Lung (tissue), 12 donors: ENCODE data around the gene SYNGR2. TPM values are rescaled to one million over a fixed set of nuclear protein-coding genes. Genes with fewer than 3 reads are reported as not detected.
"Not testable (repeated sequence)": the region's sequence is repeated elsewhere in the genome, so short reads cannot be mapped to it uniquely, and the experiment has no call there.

ENCODE experiments used
- ATAC-seq: fragments of 200-7000 bp; cut with Tn5 transposase; one replicate; pipeline ENCODE4 v1.9.1; 2020; ENCODE audit warnings: moderate number of reproducible peaks; ENCODE audit not compliant: insufficient read depth, low FRiP score
- DNase-seq, 3 donors: peaks; one replicate each; pipeline ENCODE4 v3.0.0-alpha.2; 2013 to 2017
- H3K27ac ChIP-seq, 2 donors: one replicate each; pipeline ENCODE4 v1.5.1; 2013; ENCODE audit warnings: mild to moderate bottlenecking in 2 of 2, moderate library complexity in 2 of 2, control low read depth in 1 of 2, inconsistent platforms in 1 of 2, low read depth in 1 of 2, low read length in 1 of 2
- H3K27me3 ChIP-seq, 3 donors: one replicate each; pipeline ENCODE4 v1.5.1; 2013; ENCODE audit warnings: low read length in 2 of 3; ENCODE audit not compliant: control insufficient read depth in 3 of 3, insufficient read depth in 3 of 3
- H3K36me3 ChIP-seq, 4 donors: one replicate each; pipeline ENCODE4 v1.5.1; 2013; ENCODE audit warnings: low read length in 4 of 4, mild to moderate bottlenecking in 1 of 4, moderate library complexity in 1 of 4; ENCODE audit not compliant: control insufficient read depth in 4 of 4, insufficient read depth in 4 of 4
- H3K4me1 ChIP-seq, 5 donors: one replicate each; pipeline ENCODE4 v1.5.1; 2013; ENCODE audit warnings: low read length in 5 of 5, mild to moderate bottlenecking in 2 of 5, moderate library complexity in 1 of 5; ENCODE audit not compliant: control insufficient read depth in 5 of 5, insufficient read depth in 5 of 5
- H3K4me3 ChIP-seq: one replicate; pipeline ENCODE4 v1.5.1; 2013; ENCODE audit warnings: mild to moderate bottlenecking, control low read depth, moderate library complexity
- H3K9ac ChIP-seq, 2 donors: one replicate each; pipeline ENCODE4 v1.5.1; 2013; ENCODE audit warnings: low read length in 2 of 2, control low read depth in 1 of 2; ENCODE audit not compliant: insufficient read depth in 1 of 2
- H3K9me3 ChIP-seq, 4 donors: one replicate each; pipeline ENCODE4 v1.5.1; 2013; ENCODE audit warnings: low read length in 3 of 4, mild to moderate bottlenecking in 1 of 4, moderate library complexity in 1 of 4; ENCODE audit not compliant: control insufficient read depth in 4 of 4, insufficient read depth in 3 of 4
- CTCF ChIP-seq: IDR thresholded peaks from 2 replicates; pipeline ENCODE4 v1.5.1; 2012; ENCODE audit warnings: mild to moderate bottlenecking; ENCODE audit errors: control extremely low read depth, extremely low read depth
- WGBS, 2 donors: extraction: QIAGEN DNeasy Blood & Tissue Kit; methylation state at CpG; one replicate each; pipeline ENCODE4 v1.1.7; 2013; 5-methylcytosine and 5-hydroxymethylcytosine counted together
- polyA plus RNA-seq, 2 donors: library from polyadenylated mRNA; stranded (reverse); fragments of 200-250 nt; gene quantifications; one replicate each; pipeline ENCODE4 v1.2.1, GENCODE V29; 2013
- total RNA-seq, 2 donors: library from RNA; depleted of rRNA in 1 of 2; stranded (reverse); fragments of >200 nt in 1 of 2; gene quantifications; one replicate each; pipeline ENCODE4 v1.2.1, GENCODE V29; 2014 to 2021
- donor health status: control.
- donor health status: control.
- donor health status: Bipolar disorder and iron deficiency.
- donor health status: healthy.
- donor health status: DM: yes; HTN: yes; CAD: no.

SYNGR2 gene
- total and polyA plus RNA-seq, 4 donors = 111 to 212 (median 188) TPM

DNA sequence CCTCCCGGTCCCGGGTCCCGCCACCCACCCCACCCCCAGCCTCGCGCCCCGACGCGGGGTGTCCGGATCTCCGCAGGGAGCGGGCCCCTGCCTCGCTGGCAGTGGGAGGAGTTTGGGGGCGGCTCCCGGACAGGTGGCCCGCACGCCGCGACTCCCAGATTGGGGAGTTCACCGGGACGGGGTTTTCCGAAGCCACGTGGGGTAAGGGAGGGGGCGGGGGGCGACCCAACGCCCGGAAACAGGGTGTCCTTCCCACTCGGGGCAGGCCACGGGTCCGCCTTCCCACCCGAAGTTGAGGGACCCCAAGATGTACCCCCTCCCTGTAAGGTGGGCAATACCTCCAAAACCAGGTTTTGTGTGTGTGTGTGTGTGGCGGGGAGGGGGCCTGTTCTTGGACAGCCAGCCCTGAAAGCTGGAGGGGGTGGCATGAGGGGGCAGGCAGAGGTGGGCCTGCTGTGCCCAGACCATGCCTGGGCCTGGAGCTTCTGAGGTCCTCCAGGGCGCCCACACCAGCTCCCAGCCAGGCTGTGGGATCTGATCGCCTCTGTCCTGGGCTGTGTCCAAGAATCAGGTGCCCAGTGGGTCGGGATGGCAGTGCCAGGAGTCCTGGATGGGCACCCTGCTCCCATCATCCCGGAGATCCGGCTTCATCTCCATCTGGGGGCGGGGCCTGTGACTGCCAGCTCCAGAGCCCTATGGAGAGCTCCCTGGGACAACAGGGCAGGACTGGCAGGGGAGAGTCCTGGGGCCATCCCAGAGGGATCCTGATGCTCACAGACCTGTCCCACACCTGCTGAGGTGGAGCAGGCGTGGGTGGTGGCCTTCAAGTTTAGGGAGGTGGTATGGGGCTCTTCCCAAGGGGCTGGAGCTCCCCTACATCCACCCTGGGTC lies 767 bp downstream of the SYNGR2 start:
- peak overlapping the region; percentile 69 for H3K4me3 ChIP-seq
- WGBS, 2 donors = 7 to 15% methylated on average over 28 to 38 of the region's 38 CpGs
- H3K36me3 ChIP-seq = peaks cover 0 to 12% (median 0%) of the 10 kb centered on the region in 4 donors
- no peaks in the 10 kb centered on the region for H3K27me3 ChIP-seq
- no peaks in the 10 kb centered on the region for H3K9me3 ChIP-seq
- peaks cover 0 to 33% (median 10%) of the 10 kb centered on the region in 5 donors for H3K4me1 ChIP-seq
- no peak for TF ChIP-seq CTCF
- DNase-seq (peak in 1 of 3 donors; percentile 19), ATAC-seq (no peak)
- H3K27ac ChIP-seq = peak overlapping the region; percentile 91 to 94
- no peak overlapping the region for H3K9ac ChIP-seq

DNA sequence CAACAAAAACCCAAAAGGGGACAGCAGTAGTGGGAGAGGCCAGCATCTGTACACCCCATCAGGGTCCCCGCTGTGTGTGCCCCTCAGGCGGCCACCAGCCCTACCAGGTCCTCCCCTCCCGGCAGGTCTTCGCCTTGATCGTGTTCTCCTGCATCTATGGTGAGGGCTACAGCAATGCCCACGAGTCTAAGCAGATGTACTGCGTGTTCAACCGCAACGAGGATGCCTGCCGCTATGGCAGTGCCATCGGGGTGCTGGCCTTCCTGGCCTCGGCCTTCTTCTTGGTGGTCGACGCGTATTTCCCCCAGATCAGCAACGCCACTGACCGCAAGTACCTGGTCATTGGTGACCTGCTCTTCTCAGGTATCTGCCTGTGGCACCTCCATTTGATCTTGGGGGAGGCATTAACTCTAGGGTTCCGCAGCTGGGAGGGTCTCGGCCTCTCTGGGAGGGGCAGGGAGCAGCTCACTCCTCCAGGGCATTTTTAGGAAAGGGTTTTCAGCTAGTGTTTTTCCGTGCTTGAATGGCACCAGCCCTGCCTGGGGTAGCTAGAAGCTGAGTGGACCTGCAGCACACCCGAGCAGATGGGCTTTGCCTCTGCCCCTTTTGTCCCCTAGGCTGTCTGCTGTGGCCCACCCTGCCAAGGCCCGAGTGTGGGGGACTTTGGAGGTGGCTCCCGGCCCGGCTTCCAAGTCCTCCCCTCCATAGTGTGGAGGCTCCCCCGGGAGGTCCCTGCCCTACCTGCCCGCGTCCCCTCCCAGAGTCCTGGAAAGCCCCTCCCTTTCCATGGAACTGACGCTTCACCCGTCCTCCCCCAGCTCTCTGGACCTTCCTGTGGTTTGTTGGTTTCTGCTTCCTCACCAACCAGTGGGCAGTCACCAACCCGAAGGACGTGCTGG lies 2.6 kb downstream of the SYNGR2 start:
- Histone ChIP-seq H3K9ac (no peak overlapping the region), H3K4me3 (no peak overlapping the region), H3K4me1 (peaks cover 0 to 43% (median 10%) of the 10 kb centered on the region in 5 donors), H3K27ac (peak overlapping the region in 1 of 2 donors; percentile 53), H3K27me3 (no peaks in the 10 kb centered on the region), H3K36me3 (peaks cover 0 to 12% (median 0%) of the 10 kb centered on the region in 4 donors), H3K9me3 (no peaks in the 10 kb centered on the region)
- DNase-seq (no peak), ATAC-seq (no peak)
- WGBS, 2 donors = 79 to 86% methylated on average over 31 of the region's 31 CpGs
- no peak for TF ChIP-seq CTCF

DNA sequence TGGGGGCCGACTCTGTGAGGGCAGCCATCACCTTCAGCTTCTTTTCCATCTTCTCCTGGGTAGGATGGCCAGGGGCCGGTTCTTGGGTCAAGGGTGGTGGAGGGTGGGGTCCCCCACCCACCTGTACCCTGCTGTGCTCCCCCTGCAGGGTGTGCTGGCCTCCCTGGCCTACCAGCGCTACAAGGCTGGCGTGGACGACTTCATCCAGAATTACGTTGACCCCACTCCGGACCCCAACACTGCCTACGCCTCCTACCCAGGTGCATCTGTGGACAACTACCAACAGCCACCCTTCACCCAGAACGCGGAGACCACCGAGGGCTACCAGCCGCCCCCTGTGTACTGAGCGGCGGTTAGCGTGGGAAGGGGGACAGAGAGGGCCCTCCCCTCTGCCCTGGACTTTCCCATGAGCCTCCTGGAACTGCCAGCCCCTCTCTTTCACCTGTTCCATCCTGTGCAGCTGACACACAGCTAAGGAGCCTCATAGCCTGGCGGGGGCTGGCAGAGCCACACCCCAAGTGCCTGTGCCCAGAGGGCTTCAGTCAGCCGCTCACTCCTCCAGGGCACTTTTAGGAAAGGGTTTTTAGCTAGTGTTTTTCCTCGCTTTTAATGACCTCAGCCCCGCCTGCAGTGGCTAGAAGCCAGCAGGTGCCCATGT lies 3.3 kb downstream of the SYNGR2 start:
- not testable (repeated sequence) for H3K9me3 ChIP-seq, H3K9ac ChIP-seq, ATAC-seq, DNase-seq, H3K27me3 ChIP-seq, H3K4me3 ChIP-seq
- peaks cover 0 to 12% (median 0%) of the 10 kb centered on the region in 4 donors for H3K36me3 ChIP-seq
- H3K4me1 ChIP-seq = peaks cover 0 to 48% (median 10%) of the 10 kb centered on the region in 5 donors
- 78 to 85% methylated on average over 19 of the region's 19 CpGs for WGBS, 2 donors
- peak overlapping the region; percentile 17 to 85 for H3K27ac ChIP-seq
